ENCODE measurements around the gene FAP. TPM values are rescaled to one million over a fixed set of nuclear protein-coding genes. Genes with fewer than 3 reads are reported as not detected.

Gene FAP
- total and polyA plus RNA-seq, 2 donors, result 1.5 to 1.8 TPM

DNA sequence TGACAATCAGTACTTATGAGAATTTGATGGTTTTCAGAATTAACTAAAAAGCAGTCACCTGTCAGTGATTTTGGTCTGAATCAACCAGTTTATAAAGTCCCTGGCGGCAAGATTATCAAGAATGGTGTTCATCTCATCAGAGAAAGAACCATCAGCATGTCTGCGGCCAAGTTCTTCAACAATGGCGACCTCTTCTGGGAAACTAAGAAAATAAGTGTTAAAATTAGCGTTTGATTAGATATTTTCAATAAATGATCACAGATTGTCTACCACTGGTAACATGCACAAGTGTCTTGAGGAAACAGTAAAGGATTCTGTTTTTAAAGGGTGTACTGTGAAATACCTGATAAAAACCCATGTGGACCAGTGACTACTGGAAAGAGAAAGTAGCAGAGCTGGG is 99.3 kb downstream of the FAP start:
- H3K27ac ChIP-seq (ENCODE audit: low read depth in 1 of 2, low read length in 1 of 2), result no peak overlapping the region
- DNase-seq (ENCODE audit: low read depth in 6 of 9, low spot score in 9 of 9), result no peak
- H3K27me3 ChIP-seq (ENCODE audit: control insufficient read depth in 2 of 2, insufficient read depth in 1 of 2, low read length in 1 of 2), result no peaks in the 10 kb centered on the region
- no peaks in the 10 kb centered on the region for H3K9me3 ChIP-seq (ENCODE audit: control insufficient read depth in 2 of 2, insufficient read depth in 1 of 2, low read length in 1 of 2)
- no peaks in the 10 kb centered on the region for H3K4me1 ChIP-seq (ENCODE audit: control insufficient read depth in 2 of 2, insufficient read depth in 2 of 2, low read length in 2 of 2)
- no peak overlapping the region for H3K4me3 ChIP-seq (ENCODE audit: low read length in 2 of 2)
- WGBS, result 97% methylated on average over 4 of the region's 4 CpGs
- no peaks in the 10 kb centered on the region for H3K36me3 ChIP-seq (ENCODE audit: control insufficient read depth in 2 of 2, insufficient read depth in 2 of 2, low read length in 1 of 2)

DNA sequence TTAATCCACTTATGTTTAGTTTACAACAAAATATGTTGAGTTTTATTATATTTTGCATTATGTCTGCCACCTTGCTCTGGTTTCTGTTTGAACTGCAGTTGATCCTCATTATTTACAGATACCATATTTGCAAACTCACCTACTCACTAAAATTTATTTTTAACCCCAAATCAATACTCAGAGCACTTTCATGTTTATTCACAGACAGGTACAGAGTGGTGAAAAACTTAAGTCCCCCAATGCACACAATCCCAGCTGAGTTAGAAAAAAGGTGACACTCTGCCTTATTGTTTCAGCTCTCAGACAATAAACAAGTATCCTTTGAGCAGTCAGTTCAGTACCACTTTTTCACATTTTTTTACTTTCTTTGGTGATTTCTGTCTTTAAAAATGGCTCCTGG is 104.9 kb downstream of the FAP start:
- Histone ChIP-seq H3K9me3 (ENCODE audit: control insufficient read depth in 2 of 2, insufficient read depth in 1 of 2, low read length in 1 of 2) (no peaks in the 10 kb centered on the region), H3K36me3 (ENCODE audit: control insufficient read depth in 2 of 2, insufficient read depth in 2 of 2, low read length in 1 of 2) (no peaks in the 10 kb centered on the region), H3K27me3 (ENCODE audit: control insufficient read depth in 2 of 2, insufficient read depth in 1 of 2, low read length in 1 of 2) (no peaks in the 10 kb centered on the region), H3K27ac (ENCODE audit: low read depth in 1 of 2, low read length in 1 of 2) (no peak overlapping the region), H3K4me1 (ENCODE audit: control insufficient read depth in 2 of 2, insufficient read depth in 2 of 2, low read length in 2 of 2) (no peaks in the 10 kb centered on the region), H3K4me3 (ENCODE audit: low read length in 2 of 2) (no peak overlapping the region)
- DNase-seq (ENCODE audit: low read depth in 6 of 9, low spot score in 9 of 9), result no peak

DNA sequence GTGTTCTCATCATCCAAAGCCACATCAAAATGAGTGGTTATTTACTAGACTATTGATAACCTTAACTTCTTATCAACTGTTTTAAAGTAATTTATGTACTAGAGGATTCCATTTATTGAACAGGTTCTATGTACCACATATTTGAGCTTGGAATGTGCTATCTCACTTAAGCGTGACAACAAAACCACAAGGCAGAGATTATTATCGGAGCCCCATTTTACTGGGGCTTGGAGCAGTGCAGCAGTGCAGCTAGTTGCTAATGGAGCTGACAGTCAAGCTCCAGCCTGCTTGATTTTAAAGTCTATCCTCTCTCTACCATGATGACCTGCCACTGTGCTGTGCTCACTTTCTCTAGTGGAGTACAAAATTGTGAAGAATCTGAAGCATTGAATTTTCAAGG is 115.8 kb downstream of the FAP start:
- no peak overlapping the region for H3K27ac ChIP-seq (ENCODE audit: low read depth in 1 of 2, low read length in 1 of 2)
- H3K36me3 ChIP-seq (ENCODE audit: control insufficient read depth in 2 of 2, insufficient read depth in 2 of 2, low read length in 1 of 2), result no peaks in the 10 kb centered on the region
- peaks cover 0 to 4% of the 10 kb centered on the region in 2 donors for H3K4me1 ChIP-seq (ENCODE audit: control insufficient read depth in 2 of 2, insufficient read depth in 2 of 2, low read length in 2 of 2)
- WGBS, result 91% methylated on average over 2 of the region's 2 CpGs
- no peaks in the 10 kb centered on the region for H3K27me3 ChIP-seq (ENCODE audit: control insufficient read depth in 2 of 2, insufficient read depth in 1 of 2, low read length in 1 of 2)
- H3K4me3 ChIP-seq (ENCODE audit: low read length in 2 of 2), result no peak overlapping the region
- H3K9me3 ChIP-seq (ENCODE audit: control insufficient read depth in 2 of 2, insufficient read depth in 1 of 2, low read length in 1 of 2), result no peaks in the 10 kb centered on the region
- DNase-seq (ENCODE audit: low read depth in 6 of 9, low spot score in 9 of 9), result no peak

DNA sequence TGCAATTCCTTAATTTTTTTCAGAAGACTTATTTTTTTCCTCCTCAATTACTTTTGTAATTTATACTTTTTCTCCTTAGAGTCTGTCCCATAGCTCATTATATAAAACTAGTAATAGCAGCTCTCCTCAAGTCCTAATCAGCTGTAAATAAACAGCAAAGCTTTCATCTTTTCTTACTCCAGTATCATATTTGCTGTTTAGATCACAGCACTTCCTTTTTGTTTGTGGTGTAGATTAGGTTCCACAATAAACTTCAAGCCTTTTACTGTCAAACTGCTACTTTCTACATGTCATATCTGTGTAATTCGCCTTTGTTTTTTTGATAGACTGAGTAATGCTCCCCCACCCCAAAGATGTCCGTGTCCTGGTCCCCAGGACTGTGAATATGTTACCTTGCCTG is 116.7 kb downstream of the FAP start:
- 51% methylated on average over 2 of the region's 2 CpGs for WGBS
- peaks cover 0 to 4% of the 10 kb centered on the region in 2 donors for H3K4me1 ChIP-seq (ENCODE audit: control insufficient read depth in 2 of 2, insufficient read depth in 2 of 2, low read length in 2 of 2)
- no peak overlapping the region for H3K27ac ChIP-seq (ENCODE audit: low read depth in 1 of 2, low read length in 1 of 2)
- no peaks in the 10 kb centered on the region for H3K9me3 ChIP-seq (ENCODE audit: control insufficient read depth in 2 of 2, insufficient read depth in 1 of 2, low read length in 1 of 2)
- no peak for DNase-seq (ENCODE audit: low read depth in 6 of 9, low spot score in 9 of 9)
- no peak overlapping the region for H3K4me3 ChIP-seq (ENCODE audit: low read length in 2 of 2)
- no peaks in the 10 kb centered on the region for H3K36me3 ChIP-seq (ENCODE audit: control insufficient read depth in 2 of 2, insufficient read depth in 2 of 2, low read length in 1 of 2)
- H3K27me3 ChIP-seq (ENCODE audit: control insufficient read depth in 2 of 2, insufficient read depth in 1 of 2, low read length in 1 of 2), result no peaks in the 10 kb centered on the region

DNA sequence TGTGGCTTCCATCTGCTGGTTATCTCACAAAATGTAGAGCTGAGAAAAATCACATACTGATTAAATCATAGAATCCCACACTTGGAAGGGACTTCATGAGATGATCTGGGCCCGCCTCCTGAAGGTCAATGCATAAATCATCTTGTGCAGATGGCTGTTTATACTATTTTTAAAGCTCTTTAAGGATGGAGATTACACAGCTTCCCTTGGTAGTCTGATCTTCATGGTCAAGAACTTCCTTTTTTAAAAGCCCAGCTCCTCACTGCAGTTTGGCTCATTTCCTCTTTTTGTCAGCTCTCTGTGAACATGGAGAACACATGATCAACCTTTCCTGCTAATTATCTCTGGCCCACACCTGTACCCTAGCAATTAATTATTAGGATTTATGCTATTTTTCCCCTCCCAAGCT is 117.1 kb downstream of the FAP start:
- no peaks in the 10 kb centered on the region for H3K9me3 ChIP-seq (ENCODE audit: control insufficient read depth in 2 of 2, insufficient read depth in 1 of 2, low read length in 1 of 2)
- H3K27ac ChIP-seq (ENCODE audit: low read depth in 1 of 2, low read length in 1 of 2), result no peak overlapping the region
- H3K36me3 ChIP-seq (ENCODE audit: control insufficient read depth in 2 of 2, insufficient read depth in 2 of 2, low read length in 1 of 2), result no peaks in the 10 kb centered on the region
- H3K4me3 ChIP-seq (ENCODE audit: low read length in 2 of 2), result no peak overlapping the region
- no peaks in the 10 kb centered on the region for H3K27me3 ChIP-seq (ENCODE audit: control insufficient read depth in 2 of 2, insufficient read depth in 1 of 2, low read length in 1 of 2)
- WGBS, result 37% methylated on average over 1 of the region's 1 CpG
- no peak for DNase-seq (ENCODE audit: low read depth in 6 of 9, low spot score in 9 of 9)
- H3K4me1 ChIP-seq (ENCODE audit: control insufficient read depth in 2 of 2, insufficient read depth in 2 of 2, low read length in 2 of 2), result peaks cover 0 to 4% of the 10 kb centered on the region in 2 donors

DNA sequence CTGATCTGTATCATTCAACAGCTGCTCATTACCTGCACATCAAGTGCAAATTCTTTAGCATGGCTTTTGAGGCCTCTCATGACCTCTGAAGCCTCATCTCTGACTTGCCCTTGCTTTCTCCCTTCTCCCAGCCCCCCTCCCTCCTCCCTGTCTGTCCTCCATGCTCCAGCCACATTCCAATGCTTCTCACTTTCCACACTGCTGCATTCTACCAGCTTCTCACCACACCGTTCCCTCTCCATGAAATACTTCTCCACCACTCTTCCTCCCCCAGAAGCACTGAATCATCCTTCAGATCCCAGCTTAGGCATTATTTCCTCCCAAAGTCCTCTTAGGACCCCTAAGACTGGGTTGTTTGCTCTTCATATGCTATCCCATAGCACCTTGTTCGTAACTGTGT is 118.1 kb downstream of the FAP start:
- no peak overlapping the region for H3K27ac ChIP-seq (ENCODE audit: low read depth in 1 of 2, low read length in 1 of 2)
- WGBS, result 97% methylated on average over 2 of the region's 2 CpGs

DNA sequence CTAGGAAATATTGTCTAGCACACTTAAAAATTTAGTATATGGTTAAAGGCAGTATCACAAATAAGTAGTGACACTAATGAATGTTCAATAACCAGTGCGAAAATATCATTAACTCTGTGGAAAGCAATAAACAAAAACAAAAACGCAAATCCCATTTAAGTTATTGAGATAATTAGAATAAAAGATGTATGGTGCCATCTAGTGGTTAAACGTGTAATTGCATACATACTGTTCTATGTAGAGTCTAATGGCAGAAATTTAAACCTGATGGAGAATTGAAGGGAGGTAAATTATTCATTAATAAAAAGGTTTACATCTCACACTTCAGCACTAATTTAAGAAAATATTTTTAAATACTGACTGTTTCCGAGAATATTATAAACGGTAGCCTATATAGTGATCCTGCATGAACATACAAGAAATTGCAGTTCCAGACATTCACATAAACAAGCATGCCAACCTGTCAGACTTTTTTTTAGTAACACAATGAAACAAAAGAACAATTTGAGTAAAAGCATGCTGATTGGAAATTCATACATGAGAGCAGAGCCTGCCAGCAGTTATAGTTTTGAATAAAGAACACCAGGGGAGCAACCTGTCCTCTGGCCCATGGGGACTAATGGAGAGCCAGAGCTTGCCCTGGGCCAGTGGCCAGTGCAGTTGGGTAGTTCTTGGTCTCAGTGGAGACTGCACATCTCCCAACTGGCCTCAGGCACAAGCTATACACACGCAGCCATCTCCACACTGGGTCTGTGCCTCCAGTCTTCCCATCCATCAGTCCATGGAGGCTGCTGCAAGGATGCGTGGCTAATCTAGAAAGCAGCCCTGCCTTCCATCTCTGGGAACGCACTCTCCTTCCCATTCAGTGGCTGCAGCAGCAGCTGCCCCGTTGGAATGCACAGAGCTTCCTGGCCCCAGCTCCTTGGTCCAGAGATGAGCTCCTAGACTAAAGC is 119.2 kb downstream of the FAP start:
- no peaks in the 10 kb centered on the region for H3K27me3 ChIP-seq (ENCODE audit: control insufficient read depth in 2 of 2, insufficient read depth in 1 of 2, low read length in 1 of 2)
- DNase-seq (ENCODE audit: low read depth in 6 of 9, low spot score in 9 of 9), result peak; percentile 23 to 87 (median 74)
- 55% methylated on average over 9 of the region's 9 CpGs for WGBS

More for the DNA sequence above, 118.1 kb downstream of the FAP start:
- Histone ChIP-seq H3K27me3 (ENCODE audit: control insufficient read depth in 2 of 2, insufficient read depth in 1 of 2, low read length in 1 of 2) (no peaks in the 10 kb centered on the region), H3K4me1 (ENCODE audit: control insufficient read depth in 2 of 2, insufficient read depth in 2 of 2, low read length in 2 of 2) (peaks cover under 1 to 4% of the 10 kb centered on the region in 2 donors), H3K9me3 (ENCODE audit: control insufficient read depth in 2 of 2, insufficient read depth in 1 of 2, low read length in 1 of 2) (no peaks in the 10 kb centered on the region), H3K4me3 (ENCODE audit: low read length in 2 of 2) (no peak overlapping the region), H3K36me3 (ENCODE audit: control insufficient read depth in 2 of 2, insufficient read depth in 2 of 2, low read length in 1 of 2) (no peaks in the 10 kb centered on the region)
- DNase-seq (ENCODE audit: low read depth in 6 of 9, low spot score in 9 of 9), result no peak

More for the DNA sequence above, 119.2 kb downstream of the FAP start:
- Histone ChIP-seq H3K27ac (ENCODE audit: low read depth in 1 of 2, low read length in 1 of 2) (no peak overlapping the region), H3K4me3 (ENCODE audit: low read length in 2 of 2) (no peak overlapping the region), H3K9me3 (ENCODE audit: control insufficient read depth in 2 of 2, insufficient read depth in 1 of 2, low read length in 1 of 2) (no peaks in the 10 kb centered on the region), H3K4me1 (ENCODE audit: control insufficient read depth in 2 of 2, insufficient read depth in 2 of 2, low read length in 2 of 2) (peaks cover 4 to 6% of the 10 kb centered on the region in 2 donors), H3K36me3 (ENCODE audit: control insufficient read depth in 2 of 2, insufficient read depth in 2 of 2, low read length in 1 of 2) (no peaks in the 10 kb centered on the region)

Other genes with a start within 250 kb of the FAP start
- 23.9 TPM for gene DPP4, start 169.2 kb downstream of the FAP start, total RNA-seq
- 4.2 TPM for gene DPP4, start 169.2 kb downstream of the FAP start, polyA plus RNA-seq
- gene GCG, start 91.2 kb downstream of the FAP start, total RNA-seq, result 1.7 TPM
- gene GCG, start 91.2 kb downstream of the FAP start, polyA plus RNA-seq, result 3.7 TPM
- gene IFIH1, start 75.2 kb upstream of the FAP start, total RNA-seq, result 23.9 TPM
- gene IFIH1, start 75.2 kb upstream of the FAP start, polyA plus RNA-seq, result 22.6 TPM
- 38.9 TPM for gene GCA, start 100.7 kb upstream of the FAP start, total RNA-seq
- gene GCA, start 100.7 kb upstream of the FAP start, polyA plus RNA-seq, result 53.4 TPM